ENCODE results near the gene RNF183.

The RNF183 gene

GRCh38 chr9:113302792-113303418 lies at the start of gene RNF183:
Gene RNF183 (minus strand): TSS chr9:113303376. CDS start chr9:113298184, 5,192 bp downstream.
- DNase-seq (ENCODE audit: low spot score), result no peak

GRCh38 chr9:113352411-113352810 lies 49.2 kb upstream of the RNF183 start:
- no peak for DNase-seq (ENCODE audit: low spot score)

- DNase-seq (ENCODE audit: low spot score), result no peak
These were observed 48.8 kb upstream of the RNF183 start for GRCh38 chr9:113352006-113352405.

GRCh38 chr9:113350937-113351336 lies 47.8 kb upstream of the RNF183 start:
- DNase-seq (ENCODE audit: low spot score), result no peak

- DNase-seq (ENCODE audit: low spot score), result no peak
These were observed 47.0 kb upstream of the RNF183 start for GRCh38 chr9:113350107-113350661.

- DNase-seq (ENCODE audit: low spot score), result peak; percentile 39
These were observed 46.4 kb upstream of the RNF183 start, which contains the start of gene BSPRY for GRCh38 chr9:113349445-113350094. Gene BSPRY (plus strand): TSS chr9:113349541. CDS start chr9:113349580, 39 bp downstream.

GRCh38 chr9:113349066-113349444 lies 45.9 kb upstream of the RNF183 start:
- no peak for DNase-seq (ENCODE audit: low spot score)

- no peak for DNase-seq (ENCODE audit: low spot score)
These were observed 45.3 kb upstream of the RNF183 start for GRCh38 chr9:113348437-113348836.

GRCh38 chr9:113345671-113346070 lies 42.5 kb upstream of the RNF183 start:
- no peak for DNase-seq (ENCODE audit: low spot score)

- no peak for DNase-seq (ENCODE audit: low spot score)
These were observed 42.0 kb upstream of the RNF183 start for GRCh38 chr9:113345190-113345589.

- DNase-seq (ENCODE audit: low spot score), result peak; percentile 39
These were observed 40.6 kb upstream of the RNF183 start for GRCh38 chr9:113343732-113344231.

GRCh38 chr9:113341712-113342410 lies 38.7 kb upstream of the RNF183 start:
- peak; percentile 50 for DNase-seq (ENCODE audit: low spot score)

- peak; percentile 85 for DNase-seq (ENCODE audit: low spot score)
These were observed 37.0 kb upstream of the RNF183 start, which contains the start of gene WDR31 for GRCh38 chr9:113340011-113340699. Gene WDR31 (minus strand): TSS chr9:113340275. CDS start chr9:113332022, 8,253 bp downstream.

- no peak for DNase-seq (ENCODE audit: low spot score)
These were observed 34.5 kb upstream of the RNF183 start for GRCh38 chr9:113337714-113338113.

GRCh38 chr9:113331780-113332179 lies 28.6 kb upstream of the RNF183 start:
- no peak for DNase-seq (ENCODE audit: low spot score)

- DNase-seq (ENCODE audit: low spot score), result no peak
These were observed 25.0 kb upstream of the RNF183 start for GRCh38 chr9:113328045-113328782.

GRCh38 chr9:113326230-113326629 lies 23.1 kb upstream of the RNF183 start:
- DNase-seq (ENCODE audit: low spot score), result no peak

- DNase-seq (ENCODE audit: low spot score), result no peak
These were observed 19.5 kb upstream of the RNF183 start for GRCh38 chr9:113322671-113323070.

GRCh38 chr9:113320051-113320450 lies 16.9 kb upstream of the RNF183 start:
- no peak for DNase-seq (ENCODE audit: low spot score)

- no peak for DNase-seq (ENCODE audit: low spot score)
These were observed 15.9 kb upstream of the RNF183 start for GRCh38 chr9:113319054-113319453.

- DNase-seq (ENCODE audit: low spot score), result no peak
These were observed 14.6 kb upstream of the RNF183 start for GRCh38 chr9:113317777-113318176.

All from SW480 (cell line).